NCI-H446 treated with DMSO at 0.1 percent for 48 hours (cell line): ENCODE results near the gene GPR83.
"Not testable (repeated sequence)": the region's sequence is repeated elsewhere in the genome, so short reads cannot be mapped to it uniquely, and the experiment has no call there.

ENCODE experiments used
- DNase-seq: peaks from one replicate; lab custom pipeline; 2025; lab: John Stamatoyannopoulos, UW

GPR83 gene

GRCh38 chr11:94400839-94401772 lies at the start of gene GPR83:
Gene GPR83, minus strand, starts transcription at chr11:94401419. Its CDS starts 172 bp downstream, at chr11:94401247.
- no peak for DNase-seq

- no peak for DNase-seq
Observed at GRCh38 chr11:94450048-94450447, 48.8 kb upstream of the GPR83 start.

DNA sequence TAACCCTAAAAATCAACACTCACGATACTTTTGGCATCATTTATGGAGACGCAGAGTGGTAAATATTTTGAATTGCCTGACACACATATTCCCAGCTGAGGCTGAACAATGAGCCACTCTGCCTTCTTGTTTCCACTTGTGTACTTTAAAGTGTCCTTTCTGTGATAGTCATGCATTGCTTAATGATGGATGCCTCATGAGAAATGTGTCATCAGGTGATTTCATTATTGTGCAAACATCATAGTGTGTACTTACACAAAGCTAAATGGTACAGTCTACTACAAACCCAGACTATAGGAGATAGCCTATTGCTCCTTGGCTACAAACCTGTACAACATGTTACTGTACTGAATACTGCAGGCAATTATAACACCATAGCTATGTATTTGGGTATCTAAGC lies 48.2 kb upstream of the GPR83 start:
- DNase-seq = no peak

DNA sequence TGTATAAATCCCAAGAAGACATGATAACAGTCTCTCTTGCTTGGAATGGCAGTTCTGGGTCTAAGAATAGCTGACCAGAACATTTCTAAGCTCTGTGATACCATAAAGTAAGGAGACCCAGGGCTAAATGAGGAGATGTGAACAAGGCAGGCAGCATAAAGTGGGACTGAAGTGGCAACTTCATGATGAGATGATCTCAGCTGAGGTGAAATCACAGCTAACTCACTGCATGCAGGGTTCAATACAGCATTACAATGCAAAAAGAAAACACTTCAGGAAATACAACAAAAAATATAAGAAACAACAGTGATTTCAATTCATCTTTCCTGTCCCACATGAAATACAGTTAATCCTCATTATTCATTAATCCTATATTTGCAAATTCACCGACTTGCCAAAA lies 47.8 kb upstream of the GPR83 start:
- DNase-seq = no peak

- no peak for DNase-seq
Observed at GRCh38 chr11:94447149-94447548, 45.9 kb upstream of the GPR83 start.

DNA sequence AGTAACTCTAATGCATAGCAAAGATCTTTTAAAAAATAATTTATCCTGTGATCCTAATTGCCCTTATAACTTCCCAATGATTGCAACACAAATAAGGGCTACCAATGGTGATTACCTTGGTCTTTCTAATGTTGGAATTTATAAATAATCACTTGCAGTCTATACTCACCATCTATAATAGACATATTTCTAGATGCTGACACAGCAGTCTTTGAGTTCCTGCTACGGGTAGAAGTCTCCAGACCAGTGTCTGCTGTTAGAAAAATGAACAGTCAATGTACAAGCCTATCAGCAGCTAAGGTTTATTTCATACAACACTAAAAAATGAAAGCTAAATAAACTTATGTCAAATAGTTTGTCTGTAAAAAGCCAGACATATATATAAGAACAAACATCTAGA lies 44.4 kb upstream of the GPR83 start:
- DNase-seq = no peak

GRCh38 chr11:94433049-94433448 lies 31.8 kb upstream of the GPR83 start:
- no peak for DNase-seq

GRCh38 chr11:94424662-94425061 lies 23.4 kb upstream of the GPR83 start:
- DNase-seq = no peak

DNA sequence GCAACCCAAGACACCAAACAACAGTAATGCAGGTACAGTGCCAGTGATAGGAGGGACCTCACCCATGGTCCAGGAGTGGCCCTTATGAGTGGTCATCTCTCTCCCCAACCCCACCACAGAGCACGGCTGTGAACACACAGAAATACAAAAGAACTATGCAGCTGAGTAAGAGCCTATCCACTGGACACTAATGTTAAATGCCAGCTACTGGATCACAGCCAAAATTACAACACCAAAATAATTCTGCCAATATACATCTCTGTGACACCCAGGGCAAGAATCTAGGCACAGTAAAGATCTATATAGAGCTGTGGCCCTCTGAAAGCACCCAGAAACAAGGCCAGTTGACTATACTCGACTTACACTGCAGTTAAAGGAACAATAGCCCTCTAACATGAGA lies 22.8 kb upstream of the GPR83 start:
- no peak for DNase-seq

- DNase-seq = no peak
Observed at GRCh38 chr11:94423507-94423906, 22.3 kb upstream of the GPR83 start.

DNA sequence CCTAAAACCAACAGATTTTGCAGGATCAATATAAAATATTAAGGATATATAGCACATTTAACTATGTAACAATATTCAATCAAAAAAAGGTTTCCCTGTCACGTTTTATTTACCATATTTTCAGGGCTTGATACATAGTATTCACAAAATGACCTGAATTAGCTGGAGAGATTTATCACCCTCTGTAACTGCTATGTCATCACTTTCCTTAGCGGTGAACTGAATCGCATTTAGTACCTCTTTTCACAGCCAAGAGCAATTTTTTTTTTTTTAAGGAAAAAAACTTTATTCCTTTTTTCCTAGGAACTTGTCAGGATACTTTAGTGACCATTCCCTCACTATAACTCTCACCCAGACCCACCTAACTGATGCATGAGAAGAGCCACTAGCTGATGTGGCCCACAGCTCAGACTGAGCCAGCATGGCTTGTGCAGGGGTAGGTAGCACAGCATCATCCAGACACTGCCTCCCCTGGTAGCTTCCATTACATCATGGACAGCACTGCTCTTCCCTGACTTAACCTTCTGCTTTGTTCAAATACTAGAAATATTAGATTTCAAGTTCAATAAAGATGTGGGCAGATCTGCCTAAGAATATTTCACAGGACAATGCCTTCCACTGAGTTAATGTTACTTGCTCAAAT lies 17.0 kb upstream of the GPR83 start:
- no peak for DNase-seq

GRCh38 chr11:94417386-94417987 lies 16.3 kb upstream of the GPR83 start:
- peak; percentile 12 for DNase-seq

GRCh38 chr11:94405062-94405833 lies 4.0 kb upstream of the GPR83 start:
- no peak for DNase-seq

- DNase-seq = no peak
Observed at GRCh38 chr11:94402355-94402754, 1.1 kb upstream of the GPR83 start.

GRCh38 chr11:94401773-94402265 lies 600 bp upstream of the GPR83 start:
- DNase-seq = no peak

GRCh38 chr11:94400457-94400838 lies 771 bp downstream of the GPR83 start:
- no peak for DNase-seq

DNA sequence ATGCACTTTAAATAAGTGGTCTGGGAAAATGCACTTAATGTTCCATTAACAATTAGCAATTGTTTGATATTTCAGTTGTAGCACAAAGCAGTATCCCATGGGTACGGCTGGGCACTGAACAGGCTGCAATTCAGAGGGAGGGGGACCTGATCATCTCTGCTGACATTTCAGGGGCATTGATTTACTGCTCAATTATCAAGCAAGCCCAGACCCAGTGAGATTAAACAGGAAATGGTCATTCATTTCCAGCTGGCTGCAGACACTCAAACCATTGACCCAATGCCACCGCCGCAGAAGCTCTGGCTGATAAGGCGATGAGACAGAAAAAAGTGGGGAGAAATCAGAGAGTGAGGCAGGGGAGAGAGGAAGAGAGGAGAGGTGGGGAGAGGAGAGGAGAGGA lies 1.2 kb downstream of the GPR83 start:
- DNase-seq = no peak

DNA sequence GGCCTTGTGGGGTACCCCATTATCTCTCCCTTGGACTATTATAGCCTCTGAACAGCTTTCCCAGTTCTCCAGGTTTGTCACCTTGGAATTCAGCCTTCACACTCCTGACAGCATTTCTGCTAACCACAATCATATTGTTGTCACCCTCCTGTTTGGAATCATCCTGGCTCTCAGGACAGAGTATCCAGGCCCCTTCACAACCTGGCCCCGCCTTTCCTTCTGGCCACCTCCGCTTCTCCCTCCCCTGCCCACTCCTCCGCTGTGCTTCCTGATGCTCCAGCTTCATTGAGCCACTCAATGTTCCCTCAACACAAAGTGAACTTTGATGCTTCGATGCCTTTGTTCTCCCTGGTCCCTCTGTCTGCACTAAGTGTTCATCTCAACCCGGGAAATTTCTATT lies 3.1 kb downstream of the GPR83 start:
- no peak for DNase-seq

- no peak for DNase-seq
Observed at GRCh38 chr11:94396282-94396681, 4.9 kb downstream of the GPR83 start.

DNA sequence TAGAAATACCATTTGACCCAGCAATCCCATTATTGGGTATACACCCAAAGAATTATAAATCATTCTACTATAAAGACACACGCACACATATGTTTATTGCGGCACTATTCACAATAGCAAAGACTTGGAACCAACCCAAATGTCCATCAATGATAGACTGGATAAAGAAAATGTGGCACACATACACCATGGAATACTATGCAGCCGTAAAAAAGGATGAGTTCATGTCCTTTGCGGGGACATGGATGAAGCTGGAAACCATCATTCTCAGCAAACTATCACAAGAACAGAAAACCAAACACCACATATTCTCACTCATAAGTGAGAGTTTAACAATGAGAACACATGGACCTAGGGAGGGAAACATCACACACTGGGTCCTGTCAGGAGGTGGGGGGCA lies 9.3 kb downstream of the GPR83 start:
- not testable (repeated sequence) for DNase-seq

- DNase-seq = no peak
Observed at GRCh38 chr11:94379613-94380012, 21.6 kb downstream of the GPR83 start.

DNA sequence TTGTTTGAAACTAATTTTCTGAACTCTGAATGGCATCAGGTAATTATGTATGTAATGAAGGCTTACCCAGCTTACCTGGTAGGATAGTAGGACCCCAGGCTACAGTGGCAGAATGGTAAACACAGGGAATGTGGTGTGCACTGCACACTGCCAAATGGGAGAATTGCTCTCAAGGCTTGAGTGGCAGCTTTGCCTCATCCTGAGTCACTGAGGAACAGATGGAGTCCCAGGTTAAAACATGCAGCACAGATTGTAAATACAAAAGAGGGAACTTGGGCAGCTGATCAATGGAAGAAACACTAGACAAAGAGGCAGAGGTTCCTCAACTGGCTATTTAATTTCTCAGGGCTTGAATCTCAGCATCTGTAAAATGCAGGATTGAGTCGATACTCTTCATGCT lies 24.4 kb downstream of the GPR83 start:
- DNase-seq = no peak
